HG03457 (cell line): ENCODE data around the gene SCGB3A1.

ENCODE experiments used
- ATAC-seq: cut with Tn5 transposase; IDR thresholded peaks from one replicate; pipeline ENCODE4 v1.9.1; 2021; ENCODE audit warnings: moderate number of reproducible peaks; ENCODE audit not compliant: unreplicated experiment

SCGB3A1 gene

GRCh38 chr5:180591311-180591887 lies at the start of gene SCGB3A1:
Gene SCGB3A1, minus strand, starts transcription at chr5:180591499. Its CDS starts 37 bp downstream, at chr5:180591462.
- no peak for ATAC-seq

GRCh38 chr5:180640611-180640860 lies 49.2 kb upstream of the SCGB3A1 start:
- ATAC-seq = no peak

- no peak for ATAC-seq
Measured at GRCh38 chr5:180639741-180640610, 48.7 kb upstream of the SCGB3A1 start.

GRCh38 chr5:180639287-180639686 lies 48.0 kb upstream of the SCGB3A1 start:
- no peak for ATAC-seq

- no peak for ATAC-seq
Measured at GRCh38 chr5:180637962-180638680, 46.8 kb upstream of the SCGB3A1 start.

- ATAC-seq = no peak
Measured at GRCh38 chr5:180636403-180637075, 45.2 kb upstream of the SCGB3A1 start.

GRCh38 chr5:180636016-180636402 lies 44.7 kb upstream of the SCGB3A1 start:
- ATAC-seq = no peak

- ATAC-seq = no peak
Measured at GRCh38 chr5:180633283-180634177, 42.2 kb upstream of the SCGB3A1 start.

- ATAC-seq = no peak
Measured at GRCh38 chr5:180632768-180633167, 41.5 kb upstream of the SCGB3A1 start.

GRCh38 chr5:180631549-180632383 lies 40.5 kb upstream of the SCGB3A1 start:
- ATAC-seq = no peak

GRCh38 chr5:180630426-180630825 lies 39.1 kb upstream of the SCGB3A1 start:
- no peak for ATAC-seq

- no peak for ATAC-seq
Measured at GRCh38 chr5:180629831-180630382, 38.6 kb upstream of the SCGB3A1 start.

- no peak for ATAC-seq
Measured at GRCh38 chr5:180628827-180629750, 37.8 kb upstream of the SCGB3A1 start.

GRCh38 chr5:180628211-180628610 lies 36.9 kb upstream of the SCGB3A1 start:
- ATAC-seq = no peak

GRCh38 chr5:180627386-180628120 lies 36.3 kb upstream of the SCGB3A1 start:
- ATAC-seq = no peak

- ATAC-seq = no peak
Measured at GRCh38 chr5:180626661-180627385, 35.5 kb upstream of the SCGB3A1 start.
